HG02973 (cell line): Measurements from ENCODE around the gene ASXL2.
"Not testable (repeated sequence)": the region's sequence is repeated elsewhere in the genome, so short reads cannot be mapped to it uniquely, and the experiment has no call there.

Experiments
- ATAC-seq: cut with Tn5 transposase; IDR thresholded peaks from one replicate; pipeline ENCODE4 v1.9.1; 2021; ENCODE audit warnings: moderate library complexity; ENCODE audit not compliant: unreplicated experiment

ASXL2 gene

GRCh38 chr2:25878361-25879132, at the start of gene ASXL2:
Gene ASXL2, minus strand, starts transcription at chr2:25878487. Its CDS starts 265 bp downstream, at chr2:25878222.
- ATAC-seq, result peak; percentile 85

- ATAC-seq, result no peak
Observed at GRCh38 chr2:25926984-25927756, 48.9 kb upstream of the ASXL2 start.

GRCh38 chr2:25922501-25922900, 44.2 kb upstream of the ASXL2 start:
- no peak for ATAC-seq

- no peak for ATAC-seq
Observed at GRCh38 chr2:25920786-25921415, 42.6 kb upstream of the ASXL2 start.

- no peak for ATAC-seq
Observed at GRCh38 chr2:25920336-25920735, 42.0 kb upstream of the ASXL2 start.

GRCh38 chr2:25917832-25918231, 39.5 kb upstream of the ASXL2 start:
- ATAC-seq, result no peak

GRCh38 chr2:25917411-25917810, 39.1 kb upstream of the ASXL2 start:
- not testable (repeated sequence) for ATAC-seq

GRCh38 chr2:25915944-25916772, 37.9 kb upstream of the ASXL2 start:
- not testable (repeated sequence) for ATAC-seq

GRCh38 chr2:25915411-25915810, 37.1 kb upstream of the ASXL2 start:
- ATAC-seq, result not testable (repeated sequence)

GRCh38 chr2:25913696-25913973, 35.3 kb upstream of the ASXL2 start:
- ATAC-seq, result not testable (repeated sequence)

GRCh38 chr2:25912851-25913695, 34.8 kb upstream of the ASXL2 start:
- ATAC-seq, result no peak

GRCh38 chr2:25909574-25909973, 31.3 kb upstream of the ASXL2 start:
- ATAC-seq, result not testable (repeated sequence)

GRCh38 chr2:25905126-25905525, 26.8 kb upstream of the ASXL2 start:
- ATAC-seq, result no peak

GRCh38 chr2:25903216-25903776, 25.0 kb upstream of the ASXL2 start:
- ATAC-seq, result no peak

GRCh38 chr2:25899404-25899970, 21.2 kb upstream of the ASXL2 start:
- ATAC-seq, result no peak

GRCh38 chr2:25897506-25897905, 19.2 kb upstream of the ASXL2 start:
- ATAC-seq, result no peak

- ATAC-seq, result not testable (repeated sequence)
Observed at GRCh38 chr2:25896308-25896707, 18.0 kb upstream of the ASXL2 start.

GRCh38 chr2:25895610-25896009, 17.3 kb upstream of the ASXL2 start:
- ATAC-seq, result no peak

- no peak for ATAC-seq
Observed at GRCh38 chr2:25895018-25895417, 16.7 kb upstream of the ASXL2 start.
